Measurements from ENCODE around the gene CDC42SE2.

- TF ChIP-seq, protein P1, sequence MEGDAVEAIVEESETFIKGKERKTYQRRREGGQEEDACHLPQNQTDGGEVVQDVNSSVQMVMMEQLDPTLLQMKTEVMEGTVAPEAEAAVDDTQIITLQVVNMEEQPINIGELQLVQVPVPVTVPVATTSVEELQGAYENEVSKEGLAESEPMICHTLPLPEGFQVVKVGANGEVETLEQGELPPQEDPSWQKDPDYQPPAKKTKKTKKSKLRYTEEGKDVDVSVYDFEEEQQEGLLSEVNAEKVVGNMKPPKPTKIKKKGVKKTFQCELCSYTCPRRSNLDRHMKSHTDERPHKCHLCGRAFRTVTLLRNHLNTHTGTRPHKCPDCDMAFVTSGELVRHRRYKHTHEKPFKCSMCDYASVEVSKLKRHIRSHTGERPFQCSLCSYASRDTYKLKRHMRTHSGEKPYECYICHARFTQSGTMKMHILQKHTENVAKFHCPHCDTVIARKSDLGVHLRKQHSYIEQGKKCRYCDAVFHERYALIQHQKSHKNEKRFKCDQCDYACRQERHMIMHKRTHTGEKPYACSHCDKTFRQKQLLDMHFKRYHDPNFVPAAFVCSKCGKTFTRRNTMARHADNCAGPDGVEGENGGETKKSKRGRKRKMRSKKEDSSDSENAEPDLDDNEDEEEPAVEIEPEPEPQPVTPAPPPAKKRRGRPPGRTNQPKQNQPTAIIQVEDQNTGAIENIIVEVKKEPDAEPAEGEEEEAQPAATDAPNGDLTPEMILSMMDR (IDR thresholded peaks at IDR 0.05) = no peak
- no peak for TF ChIP-seq SIN3A (IDR thresholded peaks at IDR 0.05; ENCODE audit: borderline replicate concordance, insufficient read depth, low read depth, low read length)
- TF ChIP-seq POLR2AphosphoS5 (IDR thresholded peaks at IDR 0.05; ENCODE audit: low read depth, low read length) = no peak
- TF ChIP-seq, protein P2, sequence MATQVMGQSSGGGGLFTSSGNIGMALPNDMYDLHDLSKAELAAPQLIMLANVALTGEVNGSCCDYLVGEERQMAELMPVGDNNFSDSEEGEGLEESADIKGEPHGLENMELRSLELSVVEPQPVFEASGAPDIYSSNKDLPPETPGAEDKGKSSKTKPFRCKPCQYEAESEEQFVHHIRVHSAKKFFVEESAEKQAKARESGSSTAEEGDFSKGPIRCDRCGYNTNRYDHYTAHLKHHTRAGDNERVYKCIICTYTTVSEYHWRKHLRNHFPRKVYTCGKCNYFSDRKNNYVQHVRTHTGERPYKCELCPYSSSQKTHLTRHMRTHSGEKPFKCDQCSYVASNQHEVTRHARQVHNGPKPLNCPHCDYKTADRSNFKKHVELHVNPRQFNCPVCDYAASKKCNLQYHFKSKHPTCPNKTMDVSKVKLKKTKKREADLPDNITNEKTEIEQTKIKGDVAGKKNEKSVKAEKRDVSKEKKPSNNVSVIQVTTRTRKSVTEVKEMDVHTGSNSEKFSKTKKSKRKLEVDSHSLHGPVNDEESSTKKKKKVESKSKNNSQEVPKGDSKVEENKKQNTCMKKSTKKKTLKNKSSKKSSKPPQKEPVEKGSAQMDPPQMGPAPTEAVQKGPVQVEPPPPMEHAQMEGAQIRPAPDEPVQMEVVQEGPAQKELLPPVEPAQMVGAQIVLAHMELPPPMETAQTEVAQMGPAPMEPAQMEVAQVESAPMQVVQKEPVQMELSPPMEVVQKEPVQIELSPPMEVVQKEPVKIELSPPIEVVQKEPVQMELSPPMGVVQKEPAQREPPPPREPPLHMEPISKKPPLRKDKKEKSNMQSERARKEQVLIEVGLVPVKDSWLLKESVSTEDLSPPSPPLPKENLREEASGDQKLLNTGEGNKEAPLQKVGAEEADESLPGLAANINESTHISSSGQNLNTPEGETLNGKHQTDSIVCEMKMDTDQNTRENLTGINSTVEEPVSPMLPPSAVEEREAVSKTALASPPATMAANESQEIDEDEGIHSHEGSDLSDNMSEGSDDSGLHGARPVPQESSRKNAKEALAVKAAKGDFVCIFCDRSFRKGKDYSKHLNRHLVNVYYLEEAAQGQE (IDR thresholded peaks at IDR 0.05; ENCODE audit: insufficient read depth in 1 of 2, low read depth in 2 of 2, low read length in 1 of 2) = no peak
- TF ChIP-seq TCF7L2 (IDR thresholded peaks at IDR 0.05; ENCODE audit: low read depth, low read length) = no peak
These were observed 10.6 kb downstream of the CDC42SE2 start for GRCh38 chr5:131274326-131275063.
